Glutamatergic neuron (in vitro differentiated cells): ENCODE data around the gene DDX31. TPM values are rescaled to one million over a fixed set of nuclear protein-coding genes. Genes with fewer than 3 reads are reported as not detected.
A peak's percentile ranks its signal among the peaks of the same experiment; 100 is the strongest.

Source experiments
- DNase-seq: peaks from one replicate; pipeline ENCODE4 v3.0.0; 2022
- H3K27ac Mint-ChIP-seq: one replicate; pipeline ENCODE4 v1.8.0; 2020; ENCODE audit warnings: mild to moderate bottlenecking, mixed read lengths, inconsistent platforms; ENCODE audit not compliant: unreplicated experiment
- H3K27me3 Mint-ChIP-seq: one replicate; pipeline ENCODE4 v1.8.0; 2020; ENCODE audit warnings: mild to moderate bottlenecking, moderate library complexity, mixed read lengths, inconsistent platforms; ENCODE audit not compliant: unreplicated experiment
- H3K36me3 Mint-ChIP-seq: one replicate; pipeline ENCODE4 v1.8.0; 2020; ENCODE audit warnings: mild to moderate bottlenecking, mixed read lengths, inconsistent platforms; ENCODE audit not compliant: unreplicated experiment
- H3K4me1 Mint-ChIP-seq: one replicate; pipeline ENCODE4 v1.8.0; 2020; ENCODE audit warnings: mild to moderate bottlenecking, low read depth, mixed read lengths, inconsistent platforms; ENCODE audit not compliant: unreplicated experiment
- H3K4me3 Mint-ChIP-seq: one replicate; pipeline ENCODE4 v1.8.0; 2020; ENCODE audit warnings: mild to moderate bottlenecking, mixed read lengths, inconsistent platforms; ENCODE audit not compliant: unreplicated experiment
- H3K9me3 Mint-ChIP-seq: one replicate; pipeline ENCODE4 v1.8.0; 2020; ENCODE audit warnings: mild to moderate bottlenecking, moderate library complexity, mixed read lengths, inconsistent platforms; ENCODE audit not compliant: unreplicated experiment
- CTCF ChIP-seq: fragments of 200-600 bp; sonication (generic); IDR thresholded peaks from one replicate; pipeline ENCODE4 v1.5.0; 2021; ENCODE audit not compliant: partially characterized antibody, unreplicated experiment
- total RNA-seq: library from RNA; stranded (reverse); fragmentation: NEBNext Ultra II Directional; extraction: Animal tissue kit (Norgen Biotek cat#: 25700); gene quantifications from one replicate; pipeline ENCODE4 v1.2.1, GENCODE V29; 2021; ENCODE audit not compliant: unreplicated experiment

The DDX31 gene
- total RNA-seq, 1 donor from 2014 or later, result 8.7 TPM

GRCh38 chr9:132547976-132548730 lies 121.6 kb downstream of the DDX31 start:
- no peak overlapping the region for H3K4me3 Mint-ChIP-seq
- H3K36me3 Mint-ChIP-seq, result no peaks in the 10 kb centered on the region
- peaks cover 4% of the 10 kb centered on the region for H3K27me3 Mint-ChIP-seq
- TF ChIP-seq CTCF, result no peak
- H3K9me3 Mint-ChIP-seq, result peaks cover 4% of the 10 kb centered on the region
- H3K4me1 Mint-ChIP-seq, result peaks cover 7% of the 10 kb centered on the region
- H3K27ac Mint-ChIP-seq, result peak overlapping the region; percentile 55
- no peak for DNase-seq

- DNase-seq, result no peak
- peak overlapping the region; percentile 55 for H3K27ac Mint-ChIP-seq
- peaks cover 7% of the 10 kb centered on the region for H3K4me1 Mint-ChIP-seq
- H3K9me3 Mint-ChIP-seq, result peaks cover 4% of the 10 kb centered on the region
- no peaks in the 10 kb centered on the region for H3K36me3 Mint-ChIP-seq
- no peak for TF ChIP-seq CTCF
- H3K4me3 Mint-ChIP-seq, result no peak overlapping the region
- peaks cover 4% of the 10 kb centered on the region for H3K27me3 Mint-ChIP-seq
Observed at GRCh38 chr9:132547436-132547835, 122.3 kb downstream of the DDX31 start.

DNA sequence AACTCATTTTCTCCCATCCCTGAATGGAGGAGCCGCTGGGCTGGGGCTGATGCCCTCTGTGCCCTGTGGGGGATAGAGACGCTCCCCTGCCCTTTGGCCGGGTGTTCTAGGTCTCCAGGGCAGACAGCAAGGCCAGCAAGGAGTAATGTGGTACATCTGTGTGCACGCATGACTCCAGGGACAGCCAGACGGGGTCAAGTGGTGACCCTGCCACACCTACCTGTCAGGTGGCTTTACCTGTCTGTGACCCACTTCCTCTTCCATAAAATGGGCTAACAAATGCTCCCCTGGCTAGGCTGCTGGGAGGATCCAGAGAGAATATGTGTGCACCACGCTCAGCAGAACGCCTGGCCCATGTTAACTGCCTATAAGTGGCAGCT lies 122.7 kb downstream of the DDX31 start:
- no peaks in the 10 kb centered on the region for H3K36me3 Mint-ChIP-seq
- H3K27ac Mint-ChIP-seq, result peak overlapping the region; percentile 34
- H3K9me3 Mint-ChIP-seq, result peaks cover 4% of the 10 kb centered on the region
- TF ChIP-seq CTCF, result no peak
- peaks cover 7% of the 10 kb centered on the region for H3K4me1 Mint-ChIP-seq
- peaks cover 4% of the 10 kb centered on the region for H3K27me3 Mint-ChIP-seq
- no peak for DNase-seq
- H3K4me3 Mint-ChIP-seq, result no peak overlapping the region

DNA sequence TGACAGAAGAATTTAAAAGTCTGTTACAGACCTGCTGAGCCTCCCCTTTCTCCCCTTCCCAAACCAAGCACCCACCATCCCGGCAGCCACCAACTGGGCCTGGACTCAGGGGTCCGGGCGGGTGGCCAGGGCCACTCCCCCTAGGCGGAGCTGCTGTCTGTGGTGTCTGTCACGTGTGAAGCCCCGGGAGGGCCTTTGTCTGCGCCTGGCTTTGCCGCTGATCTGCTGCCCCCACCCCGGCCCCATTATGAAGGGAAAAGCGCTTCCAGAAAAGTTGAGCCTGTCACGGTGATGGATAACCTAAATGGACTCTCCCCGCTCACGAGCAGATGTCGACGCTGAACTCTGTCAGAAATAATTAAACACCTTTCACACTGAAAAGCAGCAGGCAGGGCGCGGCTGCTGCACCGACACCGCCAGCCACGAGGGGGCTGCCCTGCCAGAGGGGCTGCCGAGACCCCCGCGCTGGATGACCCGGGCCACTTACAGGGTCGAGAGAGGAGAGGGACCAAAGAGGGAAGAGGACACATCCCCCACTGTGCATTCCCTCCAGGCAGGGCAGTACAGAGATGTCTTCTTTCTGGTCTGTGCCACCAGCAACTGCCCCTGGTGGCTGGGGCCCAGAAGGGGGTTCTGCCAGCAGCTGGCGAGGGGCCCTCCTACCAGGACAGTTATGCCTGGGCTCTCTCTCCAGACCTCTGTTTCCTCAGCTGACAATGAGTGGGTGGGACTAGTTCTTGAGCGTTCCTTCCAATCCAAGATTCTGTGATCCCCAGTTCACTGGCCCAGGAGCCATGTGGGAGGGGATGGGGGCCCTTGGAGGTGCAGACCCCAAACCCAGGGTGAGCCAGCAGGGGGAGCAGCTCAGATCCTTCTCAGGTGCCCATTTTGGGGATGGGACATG lies 123.4 kb downstream of the DDX31 start:
- DNase-seq, result peak; percentile 81
- H3K9me3 Mint-ChIP-seq, result peaks cover 5% of the 10 kb centered on the region
- peak; percentile 86 for TF ChIP-seq CTCF
- peak overlapping the region; percentile 95 for H3K27ac Mint-ChIP-seq
- H3K4me1 Mint-ChIP-seq, result peaks cover 7% of the 10 kb centered on the region
- peaks cover 4% of the 10 kb centered on the region for H3K27me3 Mint-ChIP-seq
- H3K36me3 Mint-ChIP-seq, result no peaks in the 10 kb centered on the region
- peak overlapping the region; percentile 74 for H3K4me3 Mint-ChIP-seq
